GM18508 (cell line): ENCODE results near the gene CADPS2.
"Not testable (repeated sequence)": the region's sequence is repeated elsewhere in the genome, so short reads cannot be mapped to it uniquely, and the experiment has no call there.

ENCODE experiments used
- ATAC-seq: cut with Tn5 transposase; IDR thresholded peaks from one replicate; pipeline ENCODE4 v1.9.1; 2021; ENCODE audit warnings: moderate number of reproducible peaks; ENCODE audit not compliant: insufficient read depth, unreplicated experiment

Gene CADPS2

GRCh38 chr7:122858320-122858719, 27.9 kb downstream of the CADPS2 start:
- no peak for ATAC-seq

- ATAC-seq, result no peak
Observed at GRCh38 chr7:122850528-122850927, 35.7 kb downstream of the CADPS2 start.

- ATAC-seq, result no peak
Observed at GRCh38 chr7:122849957-122850328, 36.3 kb downstream of the CADPS2 start.

- no peak for ATAC-seq
Observed at GRCh38 chr7:122849322-122849956, 36.8 kb downstream of the CADPS2 start.

GRCh38 chr7:122847871-122848473, 38.3 kb downstream of the CADPS2 start:
- ATAC-seq, result no peak

GRCh38 chr7:122846591-122846990, 39.7 kb downstream of the CADPS2 start:
- no peak for ATAC-seq

GRCh38 chr7:122845286-122845685, 41.0 kb downstream of the CADPS2 start:
- ATAC-seq, result no peak

- no peak for ATAC-seq
Observed at GRCh38 chr7:122844191-122844988, 41.9 kb downstream of the CADPS2 start.

- ATAC-seq, result no peak
Observed at GRCh38 chr7:122842971-122843370, 43.3 kb downstream of the CADPS2 start.

GRCh38 chr7:122836286-122836685, 50.0 kb downstream of the CADPS2 start:
- not testable (repeated sequence) for ATAC-seq

GRCh38 chr7:122834571-122834942, 51.7 kb downstream of the CADPS2 start:
- not testable (repeated sequence) for ATAC-seq

- no peak for ATAC-seq
Observed at GRCh38 chr7:122833888-122834570, 52.2 kb downstream of the CADPS2 start.

GRCh38 chr7:122831436-122831835, 54.8 kb downstream of the CADPS2 start:
- no peak for ATAC-seq

- no peak for ATAC-seq
Observed at GRCh38 chr7:122829962-122830361, 56.3 kb downstream of the CADPS2 start.

- no peak for ATAC-seq
Observed at GRCh38 chr7:122827763-122828162, 58.5 kb downstream of the CADPS2 start.

GRCh38 chr7:122813845-122814244, 72.4 kb downstream of the CADPS2 start:
- no peak for ATAC-seq

GRCh38 chr7:122803851-122804250, 82.4 kb downstream of the CADPS2 start:
- no peak for ATAC-seq

- no peak for ATAC-seq
Observed at GRCh38 chr7:122803323-122803722, 82.9 kb downstream of the CADPS2 start.

- no peak for ATAC-seq
Observed at GRCh38 chr7:122802301-122802751, 83.9 kb downstream of the CADPS2 start.

- ATAC-seq, result no peak
Observed at GRCh38 chr7:122791959-122792545, 94.2 kb downstream of the CADPS2 start.
